Prostate gland (tissue), 2 donors: Measurements from ENCODE around the gene GALNT11. TPM values are rescaled to one million over a fixed set of nuclear protein-coding genes. Genes with fewer than 3 reads are reported as not detected.
A peak's percentile ranks its signal among the peaks of the same experiment; 100 is the strongest.

ENCODE experiments used
- DNase-seq: peaks from one replicate; pipeline ENCODE4 v3.0.0-alpha.2; 2019; ENCODE audit warnings: low spot score
- H3K27ac ChIP-seq, 2 donors: fragments of 200-600 bp; sonication (generic); 2 replicates each; pipeline ENCODE4 v1.5.1; 2017 to 2019
- H3K27me3 ChIP-seq: fragments of 200-600 bp; sonication (generic); replicated peaks from 2 replicates; pipeline ENCODE4 v1.5.1; 2019; ENCODE audit not compliant: insufficient read depth
- H3K36me3 ChIP-seq, 2 donors: fragments of 200-600 bp; sonication (generic); 1 replicate in 1 of 2; 2 replicates in 1 of 2; pipeline versions ENCODE4 v1.5.1 to v1.8.1; 2017 to 2019
- H3K4me1 ChIP-seq: fragments of 200-600 bp; sonication (generic); replicated peaks from 2 replicates; pipeline ENCODE4 v1.5.1; 2019
- H3K4me3 ChIP-seq, 2 donors: fragments of 200-600 bp; sonication (generic); 2 replicates each; pipeline ENCODE4 v1.5.1; 2017 to 2019
- H3K9me3 ChIP-seq: fragments of 200-600 bp; sonication (generic); 2 replicates; pipeline ENCODE4 v1.5.1; 2017
- POLR2A ChIP-seq: fragments of 450-650 bp; IDR thresholded peaks from one replicate; pipeline ENCODE4 v1.6.1; 2016; ENCODE audit warnings: antibody characterized with exemption, mild to moderate bottlenecking
- POLR2AphosphoS5 ChIP-seq: sonication (generic); formaldehyde crosslinking; IDR thresholded peaks from one replicate; pipeline ENCODE4 v1.6.1; 2017; ENCODE audit warnings: antibody characterized with exemption
- WGBS: methylation state at CpG from one replicate; pipeline ENCODE4 v1.1.5; 2018; 5-methylcytosine and 5-hydroxymethylcytosine counted together
- intact Hi-C: fragments of 100-400 bp; cut with DNase I; formaldehyde crosslinking; loops from one replicate; pipeline ENCODE4 v1.14.2; 2022
- total RNA-seq, 2 donors: library from RNA; depleted of rRNA; stranded (reverse); fragments of >200 nt; gene quantifications; one replicate each; pipeline ENCODE4 v1.1.0, GENCODE V29; 2016
- TF ChIP-seq, protein P1 (sequence below), 4 experiments: fragments of 200-600 bp in 2 of 4; fragments of 450-650 bp in 2 of 4; sonication (generic) in 2 of 4; IDR thresholded peaks; 1 replicate in 3 of 4; 2 replicates in 1 of 4; pipeline ENCODE4 v1.5.1; 2016 to 2019; ENCODE audit warnings: antibody characterized with exemption in 4 of 4, mild to moderate bottlenecking in 2 of 4, moderate library complexity in 2 of 4

The GALNT11 gene
- total RNA-seq = 10 to 100 TPM; 50.3 to 76.2 TPM

DNA sequence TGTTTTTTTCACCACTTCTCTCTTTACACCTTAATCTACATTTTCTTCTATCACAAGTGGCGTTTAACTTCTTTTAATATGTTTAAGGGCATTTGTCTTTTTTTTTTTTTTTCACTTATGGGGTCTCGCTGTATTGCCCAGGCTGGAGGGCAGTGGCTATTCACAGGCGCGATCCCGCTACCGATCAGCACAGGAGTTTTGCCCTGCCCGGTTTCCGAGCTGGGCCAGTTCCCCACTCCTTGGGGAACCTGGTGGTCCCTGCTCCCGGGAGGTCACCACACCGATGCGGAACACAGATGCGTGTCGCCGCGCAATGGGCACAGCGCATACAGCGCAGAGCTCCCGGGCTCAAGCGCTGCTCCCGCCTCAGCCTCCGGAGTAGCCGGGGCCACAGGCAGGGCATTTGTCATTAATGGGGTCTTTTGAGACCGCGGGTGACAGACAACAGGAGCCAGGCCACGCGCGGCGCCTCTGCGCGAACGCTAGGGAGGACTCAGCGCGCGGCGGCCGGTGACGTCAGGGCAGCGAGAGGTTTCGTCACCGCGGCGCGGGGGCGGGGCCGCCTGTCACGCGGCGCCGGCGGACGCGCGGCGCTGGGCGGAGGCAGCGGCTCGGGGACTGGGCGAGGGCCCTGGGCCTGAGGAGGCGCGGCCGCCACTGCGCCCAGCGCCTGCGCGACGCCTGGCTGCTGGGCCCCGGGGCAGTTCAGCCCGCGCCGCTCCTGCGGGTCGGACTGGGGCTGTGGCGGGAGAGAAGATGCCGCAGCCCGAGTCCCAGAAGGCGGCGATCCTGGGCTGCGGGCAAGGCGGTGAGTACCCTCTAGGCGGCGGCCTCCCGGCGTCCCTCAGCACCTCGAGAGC is at the start of gene GALNT11:
GALNT11 (plus strand) TSS at position 598 of the 860 bp plus-strand sequence. CDS start 68,554 bp downstream, outside the sequence.
- intact Hi-C loops = loop anchor here (10.0 kb wide), 2 partner anchors 241 to 409 kb away; partner anchors contain the start of gene KMT2C
- H3K27ac ChIP-seq = peak within 1 kb of the TSS; percentile 92 to 93
- DNase-seq = peak; percentile 79
- peak; percentile 82 for TF ChIP-seq POLR2A
- TF ChIP-seq POLR2AphosphoS5 = peak; percentile 55
- TF ChIP-seq, protein P1, sequence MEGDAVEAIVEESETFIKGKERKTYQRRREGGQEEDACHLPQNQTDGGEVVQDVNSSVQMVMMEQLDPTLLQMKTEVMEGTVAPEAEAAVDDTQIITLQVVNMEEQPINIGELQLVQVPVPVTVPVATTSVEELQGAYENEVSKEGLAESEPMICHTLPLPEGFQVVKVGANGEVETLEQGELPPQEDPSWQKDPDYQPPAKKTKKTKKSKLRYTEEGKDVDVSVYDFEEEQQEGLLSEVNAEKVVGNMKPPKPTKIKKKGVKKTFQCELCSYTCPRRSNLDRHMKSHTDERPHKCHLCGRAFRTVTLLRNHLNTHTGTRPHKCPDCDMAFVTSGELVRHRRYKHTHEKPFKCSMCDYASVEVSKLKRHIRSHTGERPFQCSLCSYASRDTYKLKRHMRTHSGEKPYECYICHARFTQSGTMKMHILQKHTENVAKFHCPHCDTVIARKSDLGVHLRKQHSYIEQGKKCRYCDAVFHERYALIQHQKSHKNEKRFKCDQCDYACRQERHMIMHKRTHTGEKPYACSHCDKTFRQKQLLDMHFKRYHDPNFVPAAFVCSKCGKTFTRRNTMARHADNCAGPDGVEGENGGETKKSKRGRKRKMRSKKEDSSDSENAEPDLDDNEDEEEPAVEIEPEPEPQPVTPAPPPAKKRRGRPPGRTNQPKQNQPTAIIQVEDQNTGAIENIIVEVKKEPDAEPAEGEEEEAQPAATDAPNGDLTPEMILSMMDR (IDR thresholded peaks at IDR 0.05) = peak in 3 of 4 experiments; percentile 28 to 61 (median 57)
- no peaks in the 10 kb centered on the region for H3K4me1 ChIP-seq
- H3K4me3 ChIP-seq = peak within 1 kb of the TSS; percentile 70 to 80
- no peaks in the 10 kb centered on the region for H3K27me3 ChIP-seq
- WGBS = 8% methylated on average over 37 of the region's 84 CpGs
- no peaks in the 10 kb centered on the region for H3K9me3 ChIP-seq
- H3K36me3 ChIP-seq = no peaks in the 10 kb centered on the region

DNA sequence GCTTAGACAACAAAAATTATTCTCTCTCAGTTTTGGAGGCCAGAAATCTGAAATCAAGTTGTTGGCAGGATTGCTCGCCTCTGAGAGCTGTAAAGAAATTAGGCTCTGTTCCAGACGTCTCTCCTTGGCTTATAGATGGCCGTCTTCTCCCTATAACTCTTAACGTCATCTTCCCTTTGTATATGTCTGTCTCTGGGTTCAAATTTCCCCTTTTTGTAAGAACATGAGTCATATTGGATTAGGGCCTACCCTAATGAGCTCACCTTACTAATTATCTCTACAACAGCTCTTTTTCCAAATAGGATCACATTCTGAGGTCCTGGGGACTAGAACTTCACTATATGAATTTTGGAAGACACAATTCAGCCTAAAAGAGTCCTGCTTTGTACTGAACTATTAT is 46.9 kb upstream of the GALNT11 start:
- H3K4me3 ChIP-seq = no peak overlapping the region
- no peak for DNase-seq
- H3K27ac ChIP-seq = no peak overlapping the region
- no peaks in the 10 kb centered on the region for H3K36me3 ChIP-seq
- H3K9me3 ChIP-seq = no peaks in the 10 kb centered on the region
- no peaks in the 10 kb centered on the region for H3K27me3 ChIP-seq
- TF ChIP-seq POLR2A = no peak
- 51% methylated on average over 4 of the region's 4 CpGs for WGBS
- intact Hi-C loops = no loop called here
- no peaks in the 10 kb centered on the region for H3K4me1 ChIP-seq

DNA sequence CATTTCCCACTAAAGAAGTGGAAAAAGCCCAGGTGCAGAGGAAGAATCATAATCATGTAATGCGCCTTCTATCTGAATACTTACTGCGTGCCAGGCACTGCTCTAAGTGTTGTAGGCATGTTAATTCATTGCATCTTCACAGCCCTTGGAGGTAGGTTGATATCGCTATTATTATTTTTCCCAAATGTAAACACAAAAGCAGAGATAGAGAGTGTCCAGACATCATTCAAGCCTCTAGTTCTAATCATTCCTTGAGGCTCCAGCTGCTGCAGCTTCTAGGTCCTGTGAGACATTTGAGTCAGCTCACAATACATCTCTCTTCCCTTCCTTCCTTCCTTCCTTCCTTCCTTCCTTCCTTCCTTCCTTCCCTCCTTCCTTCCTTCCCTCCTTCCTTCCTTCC is 44.3 kb upstream of the GALNT11 start:
- Histone ChIP-seq H3K36me3 (no peaks in the 10 kb centered on the region), H3K9me3 (no peaks in the 10 kb centered on the region), H3K4me1 (no peaks in the 10 kb centered on the region), H3K27ac (no peak overlapping the region), H3K4me3 (no peak overlapping the region), H3K27me3 (no peaks in the 10 kb centered on the region)
- 89% methylated on average over 3 of the region's 3 CpGs for WGBS
- intact Hi-C loops = no loop called here
- no peak for TF ChIP-seq POLR2AphosphoS5
- TF ChIP-seq POLR2A = no peak
- TF ChIP-seq, protein P1 (IDR thresholded peaks at IDR 0.05) = no peak
- no peak for DNase-seq

DNA sequence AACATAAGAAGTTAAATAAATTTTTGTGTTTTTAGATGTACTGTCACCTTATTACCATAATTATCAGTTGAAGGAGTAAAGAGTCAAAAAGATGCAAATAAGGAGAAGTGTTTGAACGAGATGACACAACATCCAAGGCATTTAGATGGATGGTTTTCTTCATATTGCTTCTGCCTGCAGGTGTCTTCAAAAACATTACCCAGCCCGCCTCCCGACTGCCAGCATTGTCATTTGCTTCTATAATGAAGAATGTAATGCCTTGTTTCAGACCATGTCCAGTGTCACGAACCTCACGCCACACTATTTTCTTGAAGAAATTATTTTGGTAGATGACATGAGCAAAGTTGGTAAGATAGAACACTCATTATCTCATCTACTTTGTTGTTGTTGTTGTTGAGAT is 42.7 kb upstream of the GALNT11 start:
- H3K27me3 ChIP-seq = no peaks in the 10 kb centered on the region
- H3K4me1 ChIP-seq = no peaks in the 10 kb centered on the region
- H3K27ac ChIP-seq = no peak overlapping the region
- no peak for DNase-seq
- WGBS = 74% methylated on average over 5 of the region's 5 CpGs
- no peak overlapping the region for H3K4me3 ChIP-seq
- H3K9me3 ChIP-seq = no peaks in the 10 kb centered on the region
- intact Hi-C loops = no loop called here
- H3K36me3 ChIP-seq = no peaks in the 10 kb centered on the region
- TF ChIP-seq POLR2A (no peak), POLR2AphosphoS5 (no peak)
- TF ChIP-seq, protein P1 (IDR thresholded peaks at IDR 0.05) = no peak

DNA sequence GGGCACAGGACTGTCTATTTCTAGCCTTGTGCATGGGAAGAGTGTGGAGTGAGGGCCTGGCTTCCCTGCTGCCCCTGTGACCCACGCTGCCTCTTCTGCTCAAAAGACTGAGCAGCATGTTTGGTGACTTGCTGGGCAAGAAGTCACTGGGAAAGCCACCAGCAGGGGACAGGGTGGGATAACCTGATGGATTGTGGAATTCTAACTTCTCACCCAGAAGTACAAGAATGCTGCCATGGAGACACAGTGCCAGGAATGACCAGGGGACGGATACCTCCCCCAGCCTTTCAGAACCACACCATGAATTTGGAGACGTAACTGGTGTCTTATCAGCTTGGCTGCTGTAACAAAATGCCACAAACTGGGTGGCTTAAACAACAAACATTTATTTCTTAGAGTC is 40.9 kb upstream of the GALNT11 start:
- intact Hi-C loops = no loop called here
- Histone ChIP-seq H3K4me1 (no peaks in the 10 kb centered on the region), H3K9me3 (no peaks in the 10 kb centered on the region), H3K36me3 (no peaks in the 10 kb centered on the region), H3K27me3 (no peaks in the 10 kb centered on the region), H3K4me3 (no peak overlapping the region), H3K27ac (no peak overlapping the region)
- TF ChIP-seq, protein P1 (IDR thresholded peaks at IDR 0.05) = no peak
- WGBS = 80% methylated on average over 3 of the region's 3 CpGs
- DNase-seq = no peak
